ENCODE measurements around the gene AKAP11. TPM values are rescaled to one million over a fixed set of nuclear protein-coding genes. Genes with fewer than 3 reads are reported as not detected.

The AKAP11 gene
- total and polyA plus RNA-seq, 11 donors, result 3.8 to 33.7 (median 24.0) TPM

DNA sequence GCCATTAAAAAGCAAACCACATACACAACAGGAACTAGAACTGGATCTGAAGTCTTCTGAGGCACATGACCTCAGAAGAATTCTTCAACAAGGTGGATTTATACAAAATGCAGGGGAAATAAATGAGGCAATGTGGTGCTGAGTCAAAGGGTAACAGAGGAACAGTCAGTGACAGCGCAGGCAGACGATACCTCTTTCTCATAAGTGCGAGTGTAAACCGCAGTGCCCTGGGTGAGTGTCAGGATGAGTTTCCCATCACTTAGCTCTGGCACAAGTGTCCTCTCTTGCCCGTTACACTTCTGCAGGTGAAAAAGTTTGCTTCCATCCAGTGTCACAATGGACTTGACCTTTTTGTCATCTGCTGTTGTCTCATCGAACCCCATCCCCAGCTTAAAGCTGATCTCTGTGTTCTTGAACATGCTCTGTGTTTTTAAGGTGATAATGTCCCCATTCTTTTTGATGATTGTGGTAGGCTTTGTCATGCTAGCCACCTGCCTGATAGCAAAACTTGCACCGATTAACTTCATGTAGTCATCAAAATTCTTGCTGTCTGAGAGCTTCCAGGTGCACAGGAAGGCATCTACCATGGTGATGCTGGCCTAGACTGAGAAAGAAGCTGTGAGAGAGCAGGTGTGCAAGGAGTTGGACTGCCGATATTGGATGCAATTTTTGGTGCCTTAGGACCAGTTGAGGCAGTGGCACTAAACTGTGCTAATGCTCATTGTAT, 97.3 kb downstream of the AKAP11 start:
- Histone ChIP-seq H3K4me3 (no peak overlapping the region), H3K4me1 (no peaks in the 10 kb centered on the region), H3K36me3 (no peaks in the 10 kb centered on the region), H3K27ac (no peak overlapping the region), H3K27me3 (no peaks in the 10 kb centered on the region), H3K9me3 (no peaks in the 10 kb centered on the region)
- 87 to 92% (median 89%) methylated on average over 8 of the region's 8 CpGs for whole genome bisulfite sequencing, 4 donors
- intact Hi-C loops (cut with DNase I), result no loop called here
- DNase-seq, result no peak
- TF ChIP-seq, protein P1, sequence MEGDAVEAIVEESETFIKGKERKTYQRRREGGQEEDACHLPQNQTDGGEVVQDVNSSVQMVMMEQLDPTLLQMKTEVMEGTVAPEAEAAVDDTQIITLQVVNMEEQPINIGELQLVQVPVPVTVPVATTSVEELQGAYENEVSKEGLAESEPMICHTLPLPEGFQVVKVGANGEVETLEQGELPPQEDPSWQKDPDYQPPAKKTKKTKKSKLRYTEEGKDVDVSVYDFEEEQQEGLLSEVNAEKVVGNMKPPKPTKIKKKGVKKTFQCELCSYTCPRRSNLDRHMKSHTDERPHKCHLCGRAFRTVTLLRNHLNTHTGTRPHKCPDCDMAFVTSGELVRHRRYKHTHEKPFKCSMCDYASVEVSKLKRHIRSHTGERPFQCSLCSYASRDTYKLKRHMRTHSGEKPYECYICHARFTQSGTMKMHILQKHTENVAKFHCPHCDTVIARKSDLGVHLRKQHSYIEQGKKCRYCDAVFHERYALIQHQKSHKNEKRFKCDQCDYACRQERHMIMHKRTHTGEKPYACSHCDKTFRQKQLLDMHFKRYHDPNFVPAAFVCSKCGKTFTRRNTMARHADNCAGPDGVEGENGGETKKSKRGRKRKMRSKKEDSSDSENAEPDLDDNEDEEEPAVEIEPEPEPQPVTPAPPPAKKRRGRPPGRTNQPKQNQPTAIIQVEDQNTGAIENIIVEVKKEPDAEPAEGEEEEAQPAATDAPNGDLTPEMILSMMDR (IDR thresholded peaks at IDR 0.05), result no peak
- no peak for TF ChIP-seq POLR2A (IDR thresholded peaks at IDR 0.05)
- no peak for ATAC-seq

DNA sequence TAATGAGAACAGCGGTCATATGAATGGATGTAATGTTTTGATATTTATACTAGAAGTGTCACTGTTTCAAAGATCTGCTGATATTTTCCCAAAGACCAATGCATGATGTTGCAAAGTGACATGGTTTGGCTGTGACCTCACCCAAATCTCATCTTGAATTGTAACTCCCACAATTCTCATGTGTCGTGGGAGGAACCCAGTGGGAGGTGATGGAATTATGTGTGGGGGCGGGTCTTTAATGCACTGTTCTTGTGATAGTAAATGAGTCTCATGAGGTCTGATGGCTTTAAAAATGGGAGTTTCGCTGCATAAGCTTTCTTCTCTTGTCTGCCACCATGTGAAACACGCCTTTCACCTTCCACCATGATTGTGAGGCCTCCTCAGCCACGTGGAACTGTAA, 98.3 kb downstream of the AKAP11 start:
- H3K4me3 ChIP-seq, result no peak overlapping the region
- H3K4me1 ChIP-seq, result no peaks in the 10 kb centered on the region
- H3K9me3 ChIP-seq, result no peaks in the 10 kb centered on the region
- WGBS, 4 donors, result 68 to 75% (median 73%) methylated on average over 6 of the region's 6 CpGs
- no peak overlapping the region for H3K27ac ChIP-seq
- TF ChIP-seq, protein P1 (IDR thresholded peaks at IDR 0.05), result no peak
- TF ChIP-seq POLR2A (IDR thresholded peaks at IDR 0.05), result no peak
- no peaks in the 10 kb centered on the region for H3K27me3 ChIP-seq
- no peak for DNase-seq
- no peaks in the 10 kb centered on the region for H3K36me3 ChIP-seq
- no peak for ATAC-seq
- intact Hi-C loops (cut with DNase I), result no loop called here

Other genes with a start within 250 kb of the AKAP11 start
- 10 to 100 TPM in 2 of 9 donors, 1 to 10 TPM in 7; 4.5 to 13.1 (median 8.7) TPM for gene DGKH, start 223.5 kb upstream of the AKAP11 start, total RNA-seq
- gene DGKH, start 223.5 kb upstream of the AKAP11 start, polyA plus RNA-seq, result 1 to 10 TPM; 1.8 to 2.3 TPM